Omental fat pad (tissue), 4 donors: ENCODE data around the gene CPXM2. TPM values are rescaled to one million over a fixed set of nuclear protein-coding genes. Genes with fewer than 3 reads are reported as not detected.

Experiments
- ATAC-seq: fragments of 150-250 bp; one replicate; pipeline ENCODE4 v1.9.1; 2016; ENCODE audit warnings: mild to moderate bottlenecking, moderate library complexity; ENCODE audit not compliant: low FRiP score
- DNase-seq: peaks from one replicate; pipeline ENCODE4 v3.0.0-alpha.2; 2019; ENCODE audit warnings: low spot score
- total RNA-seq, 4 donors: library from RNA; depleted of rRNA; stranded (reverse); fragments of >200 nt; gene quantifications; one replicate each; pipeline ENCODE4 v1.1.0, GENCODE V29; 2016
- TF ChIP-seq, protein P1 (sequence below), 3 donors: fragments of 450-650 bp; IDR thresholded peaks; one replicate each; pipeline ENCODE4 v1.5.1; 2016 to 2017; ENCODE audit warnings: antibody characterized with exemption in 3 of 3, mild to moderate bottlenecking in 3 of 3, moderate library complexity in 2 of 3

Gene CPXM2
- total RNA-seq, 4 donors from 2014 or later: 7.3 to 19.2 (median 16.6) TPM

DNA sequence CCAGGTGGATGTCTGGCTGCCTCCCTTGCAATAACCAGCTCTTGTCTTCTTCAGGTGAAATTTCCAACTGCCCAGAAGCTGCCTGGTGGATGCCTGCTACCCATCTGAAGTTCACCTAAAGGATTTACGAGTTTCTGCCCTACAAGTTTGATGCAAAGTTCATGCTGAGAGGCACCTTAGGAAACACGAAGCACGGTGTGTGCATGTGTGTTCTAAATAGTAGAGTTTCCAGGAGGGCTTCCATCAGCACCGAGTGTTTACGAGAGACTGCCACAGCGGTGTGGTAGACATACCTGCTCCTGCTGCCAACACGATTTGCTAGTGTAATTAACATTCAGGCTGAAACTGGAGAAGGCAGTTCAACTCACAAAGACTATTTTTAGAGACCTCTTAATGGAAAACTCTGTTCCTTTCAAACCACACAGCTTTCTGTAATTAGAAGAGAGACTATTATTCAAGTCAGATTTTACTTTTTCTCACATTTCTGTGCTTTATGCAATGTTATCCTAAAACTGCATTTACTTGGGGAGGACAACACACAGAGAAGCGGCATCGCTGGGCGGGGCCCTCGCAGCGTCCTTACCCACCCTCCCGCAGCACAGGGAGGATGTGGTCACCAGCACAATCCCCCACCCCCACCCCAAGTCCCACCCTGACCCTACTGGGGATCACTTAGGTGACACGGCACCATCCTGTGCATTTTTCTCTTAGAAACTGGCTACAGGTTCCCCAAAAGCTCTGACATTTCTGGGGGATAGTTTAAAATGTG, 15.5 kb upstream of the CPXM2 start:
- no peak for ATAC-seq
- TF ChIP-seq, protein P1, sequence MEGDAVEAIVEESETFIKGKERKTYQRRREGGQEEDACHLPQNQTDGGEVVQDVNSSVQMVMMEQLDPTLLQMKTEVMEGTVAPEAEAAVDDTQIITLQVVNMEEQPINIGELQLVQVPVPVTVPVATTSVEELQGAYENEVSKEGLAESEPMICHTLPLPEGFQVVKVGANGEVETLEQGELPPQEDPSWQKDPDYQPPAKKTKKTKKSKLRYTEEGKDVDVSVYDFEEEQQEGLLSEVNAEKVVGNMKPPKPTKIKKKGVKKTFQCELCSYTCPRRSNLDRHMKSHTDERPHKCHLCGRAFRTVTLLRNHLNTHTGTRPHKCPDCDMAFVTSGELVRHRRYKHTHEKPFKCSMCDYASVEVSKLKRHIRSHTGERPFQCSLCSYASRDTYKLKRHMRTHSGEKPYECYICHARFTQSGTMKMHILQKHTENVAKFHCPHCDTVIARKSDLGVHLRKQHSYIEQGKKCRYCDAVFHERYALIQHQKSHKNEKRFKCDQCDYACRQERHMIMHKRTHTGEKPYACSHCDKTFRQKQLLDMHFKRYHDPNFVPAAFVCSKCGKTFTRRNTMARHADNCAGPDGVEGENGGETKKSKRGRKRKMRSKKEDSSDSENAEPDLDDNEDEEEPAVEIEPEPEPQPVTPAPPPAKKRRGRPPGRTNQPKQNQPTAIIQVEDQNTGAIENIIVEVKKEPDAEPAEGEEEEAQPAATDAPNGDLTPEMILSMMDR (IDR thresholded peaks at IDR 0.05): no peak
- DNase-seq: no peak

DNA sequence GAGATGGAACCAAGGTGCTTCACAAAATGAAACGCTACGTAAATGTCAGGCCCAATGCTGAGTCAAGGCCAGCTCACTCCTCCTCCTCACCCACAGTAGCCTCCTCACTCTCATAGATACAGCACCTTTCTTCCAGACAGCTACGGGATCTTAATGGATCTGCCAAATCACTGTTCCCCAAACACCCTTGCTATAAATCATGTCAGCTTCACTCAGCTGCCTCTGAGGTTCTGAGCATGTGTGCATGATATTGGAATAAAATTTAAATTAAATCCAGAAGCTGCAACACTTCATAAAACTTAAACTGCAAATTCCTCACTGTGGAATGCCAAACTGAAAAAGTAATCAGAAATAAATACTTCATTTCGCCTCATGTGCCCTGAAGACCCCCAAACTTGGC, 14.7 kb upstream of the CPXM2 start:
- TF ChIP-seq, protein P1 (IDR thresholded peaks at IDR 0.05): no peak
- ATAC-seq: no peak
- no peak for DNase-seq

DNA sequence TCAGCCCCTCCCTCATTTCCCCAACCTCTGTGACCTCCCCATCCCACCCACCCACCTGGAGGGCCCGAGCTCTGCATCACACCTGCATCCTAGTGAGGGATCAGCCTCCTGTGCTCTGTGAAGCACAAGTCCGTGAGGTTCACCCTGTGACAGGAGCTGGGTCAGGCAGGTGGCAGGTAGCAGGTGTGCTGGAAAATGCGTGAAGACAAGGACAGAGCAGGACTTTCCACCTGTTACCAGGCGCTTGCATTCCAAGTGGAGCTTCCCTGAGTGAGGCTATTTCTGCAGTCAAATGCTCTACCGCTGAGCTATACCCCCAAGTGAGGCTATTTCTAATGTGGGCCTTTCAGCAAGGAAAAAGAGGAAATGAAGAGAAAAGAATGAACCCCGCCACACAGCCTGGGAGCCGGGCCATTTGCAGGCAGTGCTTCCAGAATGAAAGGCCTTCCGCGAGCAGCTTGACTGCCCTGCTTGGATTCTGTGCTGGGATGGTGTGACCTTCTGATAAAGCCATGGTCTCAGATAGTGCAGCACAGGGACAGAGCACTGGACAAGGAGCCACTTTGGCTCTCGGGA, 13.3 kb upstream of the CPXM2 start:
- no peak for DNase-seq
- ATAC-seq: no peak
- TF ChIP-seq, protein P1 (IDR thresholded peaks at IDR 0.05): no peak

DNA sequence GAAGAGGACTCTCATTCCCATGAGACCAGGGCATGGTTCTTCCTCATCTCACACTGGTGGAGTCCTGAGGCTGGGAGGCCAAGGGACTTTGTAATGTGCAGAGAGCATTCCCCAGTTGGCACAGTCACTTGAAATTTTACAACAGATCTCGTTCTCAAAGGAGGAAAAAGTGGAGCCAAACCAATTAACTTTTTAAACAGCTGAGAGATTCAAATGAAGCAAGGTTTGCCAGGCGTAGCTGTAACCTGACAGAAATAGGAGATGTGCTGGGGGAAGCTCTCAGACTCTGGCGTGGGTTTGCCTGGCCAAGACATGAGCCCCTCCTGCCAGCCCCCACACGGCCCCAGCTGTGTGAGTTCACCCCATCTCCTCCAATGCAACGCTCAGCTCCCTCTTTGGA, 12.0 kb upstream of the CPXM2 start:
- TF ChIP-seq, protein P1 (IDR thresholded peaks at IDR 0.05): no peak
- no peak for ATAC-seq

DNA sequence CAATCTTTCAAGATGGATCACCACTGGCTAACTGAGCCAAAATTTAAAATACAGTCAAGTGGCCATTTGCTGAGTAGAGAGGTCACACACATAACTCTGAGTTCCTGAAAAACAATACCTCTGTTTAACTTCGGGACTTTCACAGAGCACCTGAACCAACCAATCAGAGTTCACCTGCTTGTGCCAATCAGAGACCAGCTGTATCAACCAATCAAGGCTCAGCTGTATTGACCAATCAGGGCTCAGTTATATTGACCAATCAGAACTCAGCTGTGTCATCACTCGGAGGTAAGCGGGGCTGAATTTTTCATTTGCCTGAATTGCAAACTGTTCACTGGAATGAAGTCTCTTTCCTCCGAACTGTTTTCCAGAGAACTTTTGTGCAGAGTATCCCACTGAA, 10.0 kb upstream of the CPXM2 start:
- TF ChIP-seq, protein P1 (IDR thresholded peaks at IDR 0.05): no peak
- ATAC-seq: no peak
- DNase-seq: no peak

More for the DNA sequence above, 12.0 kb upstream of the CPXM2 start:
- DNase-seq: no peak

DNA sequence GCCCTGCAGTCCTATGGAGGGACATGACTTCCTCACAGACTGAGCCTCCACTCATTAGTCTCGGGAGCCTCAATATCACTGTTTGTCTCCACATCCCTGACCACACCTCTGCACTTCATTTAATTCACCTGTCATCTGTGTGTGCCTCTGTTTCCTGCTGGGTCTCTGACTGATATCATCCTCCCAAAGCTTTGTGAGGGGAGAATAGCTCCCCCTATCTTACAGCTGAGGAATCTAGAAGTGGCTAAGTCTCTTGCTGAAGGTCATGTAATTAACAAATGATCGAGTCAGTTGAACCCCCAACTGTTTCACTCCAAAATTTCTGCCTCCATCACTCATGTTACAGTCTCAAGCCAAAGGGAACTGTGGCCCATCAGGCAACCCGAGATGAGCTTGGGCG, 5.5 kb upstream of the CPXM2 start:
- TF ChIP-seq, protein P1 (IDR thresholded peaks at IDR 0.05): no peak
- DNase-seq (no peak), ATAC-seq (no peak)
